Endodermal cell (in vitro differentiated cells): Measurements from ENCODE around the gene PCDHA8. TPM values are rescaled to one million over a fixed set of nuclear protein-coding genes. Genes with fewer than 3 reads are reported as not detected.
A peak's percentile ranks its signal among the peaks of the same experiment; 100 is the strongest.
"Not testable (repeated sequence)": the region's sequence is repeated elsewhere in the genome, so short reads cannot be mapped to it uniquely, and the experiment has no call there.

Source experiments
- DNase-seq: peaks from one replicate; pipeline ENCODE4 v3.0.0-alpha.2; 2017
- H3K27ac ChIP-seq: 2 replicates; pipeline ENCODE4 v1.5.1; 2013; ENCODE audit warnings: mild to moderate bottlenecking, low read depth, low read length, moderate library complexity
- H3K27me3 ChIP-seq: 2 replicates; pipeline ENCODE4 v1.6.1; 2013; ENCODE audit warnings: mild to moderate bottlenecking, low read length, moderate library complexity; ENCODE audit not compliant: insufficient read depth, control insufficient read depth, poor library complexity, severe bottlenecking
- H3K36me3 ChIP-seq: 2 replicates; pipeline ENCODE4 v1.7.0; 2013; ENCODE audit warnings: mild to moderate bottlenecking, low read length, moderate library complexity; ENCODE audit not compliant: control insufficient read depth, insufficient read depth
- H3K4me1 ChIP-seq: one replicate; pipeline ENCODE4 v1.7.0; 2013; ENCODE audit warnings: low read length; ENCODE audit not compliant: control insufficient read depth, insufficient read depth
- H3K4me3 ChIP-seq: 2 replicates; pipeline ENCODE4 v1.5.1; 2013; ENCODE audit warnings: mild to moderate bottlenecking, low read length, moderate library complexity
- H3K9ac ChIP-seq: 2 replicates; pipeline ENCODE4 v1.6.1; 2013; ENCODE audit warnings: mild to moderate bottlenecking, low read length, moderate library complexity; ENCODE audit not compliant: poor library complexity, severe bottlenecking; ENCODE audit errors: extremely low read depth
- H3K9me3 ChIP-seq: 2 replicates; pipeline ENCODE4 v1.6.1; 2013; ENCODE audit warnings: mild to moderate bottlenecking, low read length, moderate library complexity; ENCODE audit not compliant: control insufficient read depth
- H3K27ac Mint-ChIP-seq: 2 replicates; pipeline ENCODE4 v1.8.0; 2020; ENCODE audit warnings: mixed read lengths
- H3K27me3 Mint-ChIP-seq: 2 replicates; pipeline ENCODE4 v1.8.0; 2021; ENCODE audit warnings: mild to moderate bottlenecking, mixed read lengths; ENCODE audit not compliant: insufficient read depth
- H3K36me3 Mint-ChIP-seq: 2 replicates; pipeline ENCODE4 v1.8.0; 2020; ENCODE audit warnings: low read depth, mixed read lengths
- H3K4me1 Mint-ChIP-seq: 2 replicates; pipeline ENCODE4 v1.8.0; 2020; ENCODE audit warnings: mixed read lengths
- H3K4me3 Mint-ChIP-seq: 2 replicates; pipeline ENCODE4 v1.8.0; 2020; ENCODE audit warnings: mild to moderate bottlenecking, moderate library complexity, mixed read lengths
- H3K9me3 Mint-ChIP-seq: 2 replicates; pipeline ENCODE4 v1.8.0; 2020; ENCODE audit warnings: mild to moderate bottlenecking, mixed read lengths
- WGBS, 2 experiments: methylation state at CpG; one replicate each; pipeline versions ENCODE4 v1.1.5 to v1.1.7; 2013; ENCODE audit warnings: missing lambda C conversion rate in 2 of 2, mixed read lengths in 1 of 2; ENCODE audit not compliant: insufficient coverage in 1 of 2, insufficient read length in 1 of 2; 5-methylcytosine and 5-hydroxymethylcytosine counted together
- total RNA-seq, 2 donors: library from RNA; stranded (reverse); fragmentation: NEBNext Ultra II Directional in 1 of 2; extraction: Animal tissue kit (Norgen Biotek cat#: 25700) in 1 of 2; gene quantifications; 2 replicates in 1 of 2; 3 replicates in 1 of 2; pipeline ENCODE4 v1.2.1, GENCODE V29; 2021
- TF ChIP-seq, protein P1 (sequence below): fragments of 200-600 bp; sonication (generic); conservative IDR thresholded peaks from 2 replicates; pipeline ENCODE4 v1.5.0; 2021; ENCODE audit warnings: antibody characterized with exemption, mild to moderate bottlenecking

The PCDHA8 gene
- total RNA-seq, 2 donors from 2014 or later = 0.71 to 2.5 TPM

DNA sequence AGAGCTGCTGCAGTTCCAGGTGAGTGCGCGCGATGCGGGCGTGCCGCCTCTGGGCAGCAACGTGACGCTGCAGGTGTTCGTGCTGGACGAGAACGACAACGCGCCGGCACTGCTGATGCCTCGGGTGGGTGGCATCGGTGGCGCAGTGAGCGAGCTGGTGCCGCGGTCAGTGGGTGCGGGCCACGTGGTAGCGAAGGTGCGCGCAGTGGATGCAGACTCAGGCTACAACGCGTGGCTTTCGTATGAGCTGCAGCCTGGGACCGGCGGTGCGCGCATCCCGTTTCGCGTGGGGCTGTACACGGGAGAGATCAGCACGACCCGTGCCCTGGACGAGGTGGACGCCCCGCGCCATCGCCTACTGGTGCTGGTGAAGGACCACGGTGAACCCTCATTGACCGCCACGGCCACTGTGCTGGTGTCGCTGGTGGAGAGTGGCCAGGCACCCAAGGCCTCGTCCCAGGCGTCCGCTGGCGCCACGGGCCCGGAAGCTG is 38.2 kb upstream of the PCDHA8 start:
- no peak overlapping the region for H3K4me3 ChIP-seq
- Mint-ChIP-seq H3K27me3 (no peaks in the 10 kb centered on the region), H3K4me3 (no peak overlapping the region), H3K36me3 (peaks cover 26% of the 10 kb centered on the region), H3K27ac (no peak overlapping the region), H3K4me1 (no peaks in the 10 kb centered on the region), H3K9me3 (peaks cover 9% of the 10 kb centered on the region)
- DNase-seq = peak; percentile 27
- H3K4me1 ChIP-seq = no peaks in the 10 kb centered on the region
- H3K9me3 ChIP-seq = peaks cover 8% of the 10 kb centered on the region
- WGBS, 2 experiments = 95 to 97% methylated on average over 45 to 53 of the region's 53 CpGs
- no peaks in the 10 kb centered on the region for H3K27me3 ChIP-seq
- H3K27ac ChIP-seq = no peak overlapping the region
- no peak overlapping the region for H3K9ac ChIP-seq
- H3K36me3 ChIP-seq = no peaks in the 10 kb centered on the region
- TF ChIP-seq, protein P1, sequence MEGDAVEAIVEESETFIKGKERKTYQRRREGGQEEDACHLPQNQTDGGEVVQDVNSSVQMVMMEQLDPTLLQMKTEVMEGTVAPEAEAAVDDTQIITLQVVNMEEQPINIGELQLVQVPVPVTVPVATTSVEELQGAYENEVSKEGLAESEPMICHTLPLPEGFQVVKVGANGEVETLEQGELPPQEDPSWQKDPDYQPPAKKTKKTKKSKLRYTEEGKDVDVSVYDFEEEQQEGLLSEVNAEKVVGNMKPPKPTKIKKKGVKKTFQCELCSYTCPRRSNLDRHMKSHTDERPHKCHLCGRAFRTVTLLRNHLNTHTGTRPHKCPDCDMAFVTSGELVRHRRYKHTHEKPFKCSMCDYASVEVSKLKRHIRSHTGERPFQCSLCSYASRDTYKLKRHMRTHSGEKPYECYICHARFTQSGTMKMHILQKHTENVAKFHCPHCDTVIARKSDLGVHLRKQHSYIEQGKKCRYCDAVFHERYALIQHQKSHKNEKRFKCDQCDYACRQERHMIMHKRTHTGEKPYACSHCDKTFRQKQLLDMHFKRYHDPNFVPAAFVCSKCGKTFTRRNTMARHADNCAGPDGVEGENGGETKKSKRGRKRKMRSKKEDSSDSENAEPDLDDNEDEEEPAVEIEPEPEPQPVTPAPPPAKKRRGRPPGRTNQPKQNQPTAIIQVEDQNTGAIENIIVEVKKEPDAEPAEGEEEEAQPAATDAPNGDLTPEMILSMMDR = no peak

DNA sequence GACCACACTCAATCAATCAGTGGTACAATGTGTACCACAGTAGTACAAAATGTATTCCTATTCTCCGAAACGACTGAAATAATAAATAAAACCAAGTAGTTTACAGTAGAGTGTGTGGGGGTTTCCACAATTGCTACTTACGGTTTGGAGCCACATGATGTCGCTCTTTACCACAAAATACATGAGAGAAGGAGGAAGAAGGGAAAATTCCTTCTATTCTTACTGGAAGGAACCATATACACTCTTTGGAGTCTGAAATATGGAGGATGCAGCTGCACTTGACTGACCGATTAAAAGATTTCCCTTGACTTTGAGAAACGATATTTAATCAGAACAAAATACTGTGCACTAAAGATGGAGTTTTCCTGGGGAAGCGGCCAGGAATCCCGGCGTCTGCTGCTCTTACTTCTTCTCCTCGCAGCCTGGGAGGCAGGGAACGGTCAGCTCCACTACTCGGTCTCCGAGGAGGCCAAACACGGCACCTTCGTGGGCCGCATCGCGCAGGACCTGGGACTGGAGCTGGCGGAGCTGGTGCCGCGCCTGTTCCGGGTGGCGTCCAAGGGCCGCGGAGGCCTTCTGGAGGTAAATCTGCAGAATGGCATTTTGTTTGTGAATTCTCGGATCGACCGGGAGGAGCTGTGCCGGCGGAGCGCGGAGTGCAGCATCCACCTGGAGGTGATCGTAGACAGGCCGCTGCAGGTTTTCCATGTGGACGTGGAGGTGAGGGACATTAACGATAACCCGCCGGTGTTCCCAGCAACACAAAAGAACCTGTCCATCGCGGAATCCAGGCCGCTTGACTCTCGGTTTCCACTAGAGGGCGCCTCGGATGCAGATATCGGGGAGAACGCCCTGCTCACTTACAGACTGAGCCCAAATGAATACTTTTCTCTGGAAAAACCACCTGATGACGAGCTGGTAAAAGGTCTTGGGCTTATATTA is 33.9 kb upstream of the PCDHA8 start, which contains the start of gene PCDHA4:
Gene PCDHA4, plus strand, starts transcription at position 235 of the 942 bp plus-strand sequence.
- peak within 1 kb of the TSS; percentile 82 for H3K4me3 ChIP-seq
- peak; percentile 95 for DNase-seq
- no peaks in the 10 kb centered on the region for H3K4me1 Mint-ChIP-seq
- H3K27ac ChIP-seq = peak within 1 kb of the TSS; percentile 88
- TF ChIP-seq, protein P1 = peak; percentile 85
- H3K36me3 ChIP-seq = no peaks in the 10 kb centered on the region
- H3K9ac ChIP-seq = peak within 1 kb of the TSS; percentile 57
- no peaks in the 10 kb centered on the region for H3K27me3 ChIP-seq
- 21 to 52% methylated on average over 24 to 47 of the region's 47 CpGs for WGBS, 2 experiments
- H3K9me3 Mint-ChIP-seq = peaks cover under 1% of the 10 kb centered on the region
- peaks cover 23% of the 10 kb centered on the region for H3K36me3 Mint-ChIP-seq
- no peaks in the 10 kb centered on the region for H3K4me1 ChIP-seq
- peaks cover under 1% of the 10 kb centered on the region for H3K9me3 ChIP-seq
- peak within 1 kb of the TSS; percentile 89 for H3K4me3 Mint-ChIP-seq
- no peaks in the 10 kb centered on the region for H3K27me3 Mint-ChIP-seq
- H3K27ac Mint-ChIP-seq = peak within 1 kb of the TSS; percentile 92

GRCh38 chr5:140808241-140808888 is 32.6 kb upstream of the PCDHA8 start:
- not testable (repeated sequence) for H3K9me3 ChIP-seq, H3K4me3 ChIP-seq, H3K4me1 Mint-ChIP-seq, H3K27me3 Mint-ChIP-seq, H3K4me1 ChIP-seq, H3K27ac Mint-ChIP-seq, H3K9ac ChIP-seq, H3K27ac ChIP-seq, H3K9me3 Mint-ChIP-seq, H3K27me3 ChIP-seq, H3K36me3 ChIP-seq
- WGBS, 2 experiments = 96 to 97% methylated on average over 44 to 62 of the region's 62 CpGs
- Mint-ChIP-seq H3K36me3 (peaks cover 12% of the 10 kb centered on the region), H3K4me3 (peak overlapping the region; percentile 89)
- DNase-seq = peak; percentile 39
